ENCODE measurements around the gene NT5DC3.

DNA sequence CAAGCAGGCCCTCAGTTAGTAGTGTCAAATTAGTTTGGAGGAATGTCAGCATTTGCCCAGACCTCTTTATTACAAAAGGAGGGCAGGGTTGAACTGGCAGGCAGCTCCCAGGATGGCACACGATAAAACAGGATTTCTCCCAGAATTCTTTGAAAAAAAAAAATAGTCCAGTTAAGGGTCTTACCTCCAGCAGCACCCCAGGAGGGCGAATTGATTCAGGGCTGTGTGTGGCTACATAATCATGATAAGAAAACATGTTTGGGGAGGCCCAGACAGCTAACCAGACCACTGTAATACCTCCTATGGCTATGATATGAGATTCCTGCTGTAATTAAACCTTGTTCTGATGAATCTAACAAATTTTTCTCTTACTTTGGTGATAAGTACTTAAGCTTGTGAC, 38.8 kb upstream of the NT5DC3 start:
- TF ChIP-seq, protein P1, sequence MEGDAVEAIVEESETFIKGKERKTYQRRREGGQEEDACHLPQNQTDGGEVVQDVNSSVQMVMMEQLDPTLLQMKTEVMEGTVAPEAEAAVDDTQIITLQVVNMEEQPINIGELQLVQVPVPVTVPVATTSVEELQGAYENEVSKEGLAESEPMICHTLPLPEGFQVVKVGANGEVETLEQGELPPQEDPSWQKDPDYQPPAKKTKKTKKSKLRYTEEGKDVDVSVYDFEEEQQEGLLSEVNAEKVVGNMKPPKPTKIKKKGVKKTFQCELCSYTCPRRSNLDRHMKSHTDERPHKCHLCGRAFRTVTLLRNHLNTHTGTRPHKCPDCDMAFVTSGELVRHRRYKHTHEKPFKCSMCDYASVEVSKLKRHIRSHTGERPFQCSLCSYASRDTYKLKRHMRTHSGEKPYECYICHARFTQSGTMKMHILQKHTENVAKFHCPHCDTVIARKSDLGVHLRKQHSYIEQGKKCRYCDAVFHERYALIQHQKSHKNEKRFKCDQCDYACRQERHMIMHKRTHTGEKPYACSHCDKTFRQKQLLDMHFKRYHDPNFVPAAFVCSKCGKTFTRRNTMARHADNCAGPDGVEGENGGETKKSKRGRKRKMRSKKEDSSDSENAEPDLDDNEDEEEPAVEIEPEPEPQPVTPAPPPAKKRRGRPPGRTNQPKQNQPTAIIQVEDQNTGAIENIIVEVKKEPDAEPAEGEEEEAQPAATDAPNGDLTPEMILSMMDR (IDR thresholded peaks at IDR 0.05) = no peak
- TF ChIP-seq POLR2A (IDR thresholded peaks at IDR 0.05) = no peak
